KOPT-K1 (cell line): Measurements from ENCODE around the gene RNF115.
"Not testable (repeated sequence)": the region's sequence is repeated elsewhere in the genome, so short reads cannot be mapped to it uniquely, and the experiment has no call there.

Source experiments
- H3K27ac ChIP-seq: fragments of 200-600 bp; sonication (generic); 2 replicates; pipeline ENCODE4 v1.5.1; 2016; ENCODE audit warnings: antibody characterized with exemption, mild to moderate bottlenecking, low read depth, low read length; ENCODE audit not compliant: poor library complexity, severe bottlenecking
- H3K36me3 ChIP-seq: fragments of 200-600 bp; sonication (generic); 2 replicates; pipeline ENCODE4 v1.5.1; 2017; ENCODE audit warnings: antibody characterized with exemption, mild to moderate bottlenecking, low read length, moderate library complexity; ENCODE audit not compliant: insufficient read depth
- H3K9me3 ChIP-seq: fragments of 200-600 bp; sonication (generic); 2 replicates; pipeline ENCODE4 v1.5.1; 2017; ENCODE audit warnings: antibody characterized with exemption, low read length, mild to moderate bottlenecking; ENCODE audit not compliant: insufficient read depth, poor library complexity, severe bottlenecking

The RNF115 gene

GRCh38 chr1:145771056-145771455, 52.8 kb downstream of the RNF115 start:
- Histone ChIP-seq H3K9me3 (no peaks in the 10 kb centered on the region), H3K36me3 (peaks cover 27% of the 10 kb centered on the region), H3K27ac (no peak overlapping the region)

GRCh38 chr1:145768004-145768403, 55.9 kb downstream of the RNF115 start:
- H3K27ac ChIP-seq, H3K9me3 ChIP-seq: not testable (repeated sequence)
- H3K36me3 ChIP-seq, result peaks cover 38% of the 10 kb centered on the region

DNA sequence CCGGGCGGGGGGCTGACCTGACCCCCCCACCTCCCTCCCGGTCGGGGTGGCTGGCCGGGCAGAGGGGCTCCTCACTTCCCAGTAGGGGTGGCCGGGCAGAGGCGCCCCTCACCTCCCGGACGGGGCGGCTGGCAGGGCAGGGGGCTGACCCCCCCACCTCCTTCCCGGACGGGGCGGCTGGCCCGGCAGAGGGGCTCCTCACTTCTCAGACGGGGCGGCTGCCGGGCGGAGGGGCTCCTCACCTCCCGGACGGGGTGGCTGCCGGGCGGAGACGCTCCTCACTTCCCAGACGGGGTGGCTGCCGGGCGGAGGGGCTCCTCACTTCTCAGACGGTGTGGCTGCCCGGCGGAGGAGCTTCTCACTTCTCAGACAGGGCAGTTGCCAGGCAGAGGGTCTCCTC, 57.0 kb downstream of the RNF115 start:
- H3K27ac ChIP-seq, result not testable (repeated sequence)
- Histone ChIP-seq H3K9me3 (peaks cover 19% of the 10 kb centered on the region), H3K36me3 (peaks cover 44% of the 10 kb centered on the region)

DNA sequence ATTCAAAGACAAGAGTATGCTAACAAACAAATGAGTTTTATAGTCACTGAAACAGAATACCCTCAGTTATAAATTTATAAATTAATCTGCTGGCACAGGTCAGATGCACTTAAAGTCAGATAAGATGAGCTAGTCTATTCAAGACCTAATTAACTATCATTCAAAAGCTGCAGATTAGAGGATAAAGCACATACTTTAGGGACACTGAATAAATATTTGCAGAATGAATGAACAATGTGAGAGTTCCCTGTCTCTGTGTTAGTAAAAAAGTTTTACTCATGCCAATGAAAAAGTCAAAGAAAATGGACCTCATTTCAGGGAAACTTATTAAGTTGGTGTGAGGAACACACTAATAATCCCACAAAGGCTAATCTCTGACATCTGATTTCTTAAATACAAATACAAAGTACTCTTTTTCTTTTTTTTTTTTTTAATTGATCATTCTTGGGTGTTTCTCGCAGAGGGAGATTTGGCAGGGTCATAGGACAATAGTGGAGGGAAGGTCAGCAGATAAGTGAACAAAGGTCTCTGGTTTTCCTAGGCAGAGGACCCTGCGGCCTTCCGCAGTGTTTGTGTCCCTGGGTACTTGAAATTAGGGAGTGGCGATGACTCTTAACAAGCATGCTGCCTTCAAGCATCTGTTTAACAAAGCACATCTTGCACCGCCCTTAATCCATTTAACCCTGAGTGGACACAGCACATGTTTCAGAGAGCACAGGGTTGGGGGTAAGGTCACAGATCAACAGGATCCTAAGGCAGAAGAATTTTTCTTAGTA, 58.1 kb downstream of the RNF115 start:
- H3K9me3 ChIP-seq, result peaks cover 31% of the 10 kb centered on the region
- not testable (repeated sequence) for H3K27ac ChIP-seq

GRCh38 chr1:145765127-145765526, 58.8 kb downstream of the RNF115 start:
- H3K9me3 ChIP-seq, result peaks cover 37% of the 10 kb centered on the region
- H3K27ac ChIP-seq, result not testable (repeated sequence)
- peaks cover 45% of the 10 kb centered on the region for H3K36me3 ChIP-seq

More for the DNA sequence above, 58.1 kb downstream of the RNF115 start:
- H3K36me3 ChIP-seq, result peaks cover 44% of the 10 kb centered on the region

GRCh38 chr1:145764231-145764940, 59.5 kb downstream of the RNF115 start:
- not testable (repeated sequence) for H3K27ac ChIP-seq
- peaks cover 49% of the 10 kb centered on the region for H3K36me3 ChIP-seq
- peaks cover 40% of the 10 kb centered on the region for H3K9me3 ChIP-seq

GRCh38 chr1:145762001-145762400, 61.9 kb downstream of the RNF115 start:
- H3K36me3 ChIP-seq, result peaks cover 58% of the 10 kb centered on the region
- peaks cover 40% of the 10 kb centered on the region for H3K9me3 ChIP-seq
- not testable (repeated sequence) for H3K27ac ChIP-seq

GRCh38 chr1:145761498-145761897, 62.4 kb downstream of the RNF115 start:
- Histone ChIP-seq H3K36me3 (peaks cover 63% of the 10 kb centered on the region), H3K9me3 (peaks cover 40% of the 10 kb centered on the region)
- not testable (repeated sequence) for H3K27ac ChIP-seq

DNA sequence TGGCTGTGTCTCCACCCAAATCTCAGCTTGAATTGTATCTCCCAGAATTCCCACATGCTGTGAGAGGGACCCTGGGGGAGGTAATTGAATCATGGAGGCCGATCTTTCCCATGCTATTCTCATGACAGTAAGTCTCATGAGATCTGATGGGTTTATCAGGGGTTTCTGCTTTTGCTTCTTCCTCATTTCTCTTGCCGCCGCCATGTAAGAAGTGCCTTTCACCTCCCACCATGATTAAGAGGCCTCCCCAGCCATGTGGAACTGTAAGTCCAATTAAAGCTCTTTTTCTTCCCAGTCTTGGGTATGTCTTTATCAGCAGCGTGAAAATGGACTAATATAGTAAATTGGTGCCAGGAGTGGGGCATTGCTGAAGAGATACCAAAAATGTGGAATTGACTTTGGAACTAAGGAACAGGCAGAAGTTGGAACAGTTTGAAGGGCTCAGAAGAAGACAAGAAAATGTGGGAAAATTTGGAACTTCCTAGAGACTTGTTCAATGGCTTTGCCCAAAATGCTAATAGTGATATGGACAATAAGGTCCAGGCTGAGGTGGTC, 63.4 kb downstream of the RNF115 start:
- peaks cover 68% of the 10 kb centered on the region for H3K36me3 ChIP-seq
- H3K27ac ChIP-seq, result not testable (repeated sequence)

GRCh38 chr1:145759721-145760120, 64.2 kb downstream of the RNF115 start:
- peaks cover 72% of the 10 kb centered on the region for H3K36me3 ChIP-seq
- H3K27ac ChIP-seq, result no peak overlapping the region
- H3K9me3 ChIP-seq, result peaks cover 39% of the 10 kb centered on the region

More for the DNA sequence above, 63.4 kb downstream of the RNF115 start:
- peaks cover 40% of the 10 kb centered on the region for H3K9me3 ChIP-seq

- Histone ChIP-seq H3K9me3 (peaks cover 37% of the 10 kb centered on the region), H3K36me3 (peaks cover 75% of the 10 kb centered on the region), H3K27ac (no peak overlapping the region)
Observed at GRCh38 chr1:145758575-145758974, 65.3 kb downstream of the RNF115 start.

- peaks cover 32% of the 10 kb centered on the region for H3K9me3 ChIP-seq
- H3K36me3 ChIP-seq, result peaks cover 75% of the 10 kb centered on the region
- no peak overlapping the region for H3K27ac ChIP-seq
Observed at GRCh38 chr1:145758116-145758515, 65.8 kb downstream of the RNF115 start.

- peaks cover 25% of the 10 kb centered on the region for H3K9me3 ChIP-seq
- H3K27ac ChIP-seq, result no peak overlapping the region
- H3K36me3 ChIP-seq, result peaks cover 73% of the 10 kb centered on the region
Observed at GRCh38 chr1:145757420-145757819, 66.5 kb downstream of the RNF115 start.

- no peaks in the 10 kb centered on the region for H3K9me3 ChIP-seq
- H3K27ac ChIP-seq, result no peak overlapping the region
- H3K36me3 ChIP-seq, result peaks cover 80% of the 10 kb centered on the region
Observed at GRCh38 chr1:145751491-145752037, 72.3 kb downstream of the RNF115 start.

DNA sequence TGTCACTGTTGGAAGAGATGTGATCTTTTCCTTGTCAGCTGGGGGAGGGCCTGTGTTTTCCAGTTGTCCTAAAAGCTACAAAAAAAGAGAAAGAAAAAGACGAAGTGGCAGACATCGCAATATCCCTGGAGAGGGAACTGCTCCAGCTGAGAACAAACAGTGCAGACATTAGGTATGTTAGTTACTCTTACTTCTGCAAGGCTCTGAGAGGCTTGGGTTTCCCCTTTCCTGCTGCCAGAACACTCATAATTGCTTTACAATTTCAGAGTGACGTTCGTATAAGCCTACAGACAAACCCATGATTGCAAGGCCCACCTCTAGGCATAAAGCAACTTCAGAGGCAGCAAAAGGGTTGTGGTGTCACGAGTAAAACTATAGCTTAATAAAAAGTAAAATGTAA, 73.5 kb downstream of the RNF115 start:
- peaks cover 81% of the 10 kb centered on the region for H3K36me3 ChIP-seq
- H3K9me3 ChIP-seq, result no peaks in the 10 kb centered on the region
- H3K27ac ChIP-seq, result no peak overlapping the region
